Esophagus muscularis mucosa (tissue), 4 donors: ENCODE results near the gene ANKRD2.

Source experiments
- EP300 ChIP-seq: sonication (generic); formaldehyde crosslinking; IDR thresholded peaks from one replicate; pipeline ENCODE4 v1.6.1; 2017; ENCODE audit warnings: antibody characterized with exemption
- POLR2A ChIP-seq: fragments of 450-650 bp; IDR thresholded peaks from one replicate; pipeline ENCODE4 v1.6.1; 2017; ENCODE audit warnings: antibody characterized with exemption, moderate library complexity, mild to moderate bottlenecking, low read depth
- POLR2AphosphoS5 ChIP-seq, 2 donors: sonication (generic); formaldehyde crosslinking; IDR thresholded peaks; one replicate each; pipeline ENCODE4 v1.6.1; 2017; ENCODE audit warnings: antibody characterized with exemption in 2 of 2
- TF ChIP-seq, protein P1 (sequence below), 3 experiments: fragments of 200-600 bp in 2 of 3; fragments of 450-650 bp in 1 of 3; sonication (generic) in 2 of 3; IDR thresholded peaks; one replicate each; pipeline ENCODE4 v1.5.1; 2017 to 2019; ENCODE audit warnings: antibody characterized with exemption in 3 of 3, mild to moderate bottlenecking in 2 of 3, moderate library complexity in 1 of 3

DNA sequence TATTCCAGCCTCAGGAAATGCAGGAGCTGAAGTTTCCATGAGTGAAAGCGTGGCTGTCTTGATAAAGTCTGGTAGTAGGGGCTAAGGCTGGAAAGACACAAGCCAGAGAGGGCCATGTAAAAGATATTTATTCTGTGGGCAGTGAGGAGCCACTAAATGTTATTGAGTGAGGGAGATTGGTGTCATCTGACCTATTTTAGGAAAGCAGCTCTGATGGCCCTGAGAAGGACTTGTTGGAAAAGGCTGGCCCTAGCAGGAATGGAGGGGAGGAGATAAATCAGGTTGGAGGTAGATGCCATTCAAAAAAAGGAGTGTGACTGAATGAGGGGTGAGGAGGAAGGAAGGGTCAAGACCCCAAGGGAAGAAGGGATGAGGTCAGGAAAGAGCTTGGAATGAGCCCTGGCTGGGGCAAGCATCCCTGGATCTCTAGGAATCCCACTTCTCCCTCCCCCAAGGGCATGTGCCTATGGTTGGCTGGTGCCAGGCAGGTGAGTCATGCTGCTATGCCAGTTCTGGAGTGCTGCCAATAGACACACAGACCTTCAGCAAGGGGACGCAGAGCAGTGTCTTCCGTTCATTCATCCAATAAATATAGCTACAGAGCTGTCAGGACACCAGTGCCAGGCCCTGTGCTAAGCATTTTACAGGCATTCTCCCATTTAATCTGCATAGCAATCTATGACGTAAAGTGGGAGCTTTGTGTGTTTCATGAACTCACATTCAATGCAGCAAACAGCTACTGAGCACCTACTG is 2.0 kb downstream of the ANKRD2 start:
- TF ChIP-seq POLR2AphosphoS5 (IDR thresholded peaks at IDR 0.05) (peak; percentile 83 to 92), POLR2A (no peak), EP300 (no peak)
- TF ChIP-seq, protein P1, sequence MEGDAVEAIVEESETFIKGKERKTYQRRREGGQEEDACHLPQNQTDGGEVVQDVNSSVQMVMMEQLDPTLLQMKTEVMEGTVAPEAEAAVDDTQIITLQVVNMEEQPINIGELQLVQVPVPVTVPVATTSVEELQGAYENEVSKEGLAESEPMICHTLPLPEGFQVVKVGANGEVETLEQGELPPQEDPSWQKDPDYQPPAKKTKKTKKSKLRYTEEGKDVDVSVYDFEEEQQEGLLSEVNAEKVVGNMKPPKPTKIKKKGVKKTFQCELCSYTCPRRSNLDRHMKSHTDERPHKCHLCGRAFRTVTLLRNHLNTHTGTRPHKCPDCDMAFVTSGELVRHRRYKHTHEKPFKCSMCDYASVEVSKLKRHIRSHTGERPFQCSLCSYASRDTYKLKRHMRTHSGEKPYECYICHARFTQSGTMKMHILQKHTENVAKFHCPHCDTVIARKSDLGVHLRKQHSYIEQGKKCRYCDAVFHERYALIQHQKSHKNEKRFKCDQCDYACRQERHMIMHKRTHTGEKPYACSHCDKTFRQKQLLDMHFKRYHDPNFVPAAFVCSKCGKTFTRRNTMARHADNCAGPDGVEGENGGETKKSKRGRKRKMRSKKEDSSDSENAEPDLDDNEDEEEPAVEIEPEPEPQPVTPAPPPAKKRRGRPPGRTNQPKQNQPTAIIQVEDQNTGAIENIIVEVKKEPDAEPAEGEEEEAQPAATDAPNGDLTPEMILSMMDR (IDR thresholded peaks at IDR 0.05) = no peak
